K562 (cell line): ENCODE data around the gene VDAC1. TPM values are rescaled to one million over a fixed set of nuclear protein-coding genes. Genes with fewer than 3 reads are reported as not detected.

Experiments
- ATAC-seq: fragments of 200-7000 bp; cut with Tn5 transposase; 3 replicates; pipeline ENCODE4 v1.9.1; 2020; ENCODE audit warnings: moderate library complexity
- BruUV-seq: library from RNA; stranded (reverse); fragments of 400-500 nt; replicated peaks from 2 replicates; lab custom pipeline; 2021; lab: Mats Ljungman, UMichigan
- CTCF ChIA-PET: fragments of 300-600 bp; formaldehyde crosslinking; extraction: SDS; loops from one replicate; lab custom pipeline; 2021; ENCODE audit warnings: low intra/inter-chr PET ratio; lab: Yijun Ruan, JAX
- POLR2A ChIA-PET: fragments of 300-600, 350-650 bp; sonication (Branson Sonifier 250); formaldehyde crosslinking; extraction: SDS; loops from one replicate; lab custom pipeline; 2021; ENCODE audit warnings: antibody characterized with exemption, inconsistent platforms; lab: Yijun Ruan, JAX
- DNase-seq, 4 experiments: peaks; one replicate each; pipeline versions ENCODE4 v3.0.0 to v3.0.0-alpha.2; 2011 to 2018; ENCODE audit warnings: low spot score in 3 of 4, mixed read lengths in 3 of 4; ENCODE audit errors: extremely low read depth in 1 of 4
- FAIRE-seq: peaks from 2 replicates; lab custom pipeline; 2011; peaks lifted over from hg19 to GRCh38; lab: Jason Lieb, UNC
- H2AFZ ChIP-seq: 2 replicates; pipeline ENCODE4 v1.6.0; 2011; ENCODE audit warnings: low read depth, low read length, control low read depth, inconsistent platforms
- H3K27ac ChIP-seq: fragments of 200-600 bp; 3 replicates; pipeline ENCODE4 v1.8.0; 2011; ENCODE audit warnings: low read depth, mild to moderate bottlenecking, control low read depth, inconsistent platforms, low read length, moderate library complexity, mixed read lengths; ENCODE audit errors: extremely low read depth
- H3K27me3 ChIP-seq, 2 experiments: fragments of 300-600 bp in 1 of 2; 2 replicates in 1 of 2; 3 replicates in 1 of 2; pipeline versions ENCODE4 v1.6.0 to v1.8.0; 2011; ENCODE audit warnings: inconsistent platforms in 2 of 2, low read length in 2 of 2, mild to moderate bottlenecking in 1 of 2, mixed read lengths in 1 of 2, moderate library complexity in 1 of 2; ENCODE audit not compliant: control insufficient read depth in 2 of 2, insufficient read depth in 2 of 2
- H3K36me3 ChIP-seq: fragments of 300-600 bp; 3 replicates; pipeline ENCODE4 v1.8.0; 2011; ENCODE audit warnings: mild to moderate bottlenecking, low read length, inconsistent platforms; ENCODE audit not compliant: control insufficient read depth, insufficient read depth
- H3K4me1 ChIP-seq, 2 experiments: fragments of 200-600 bp in 1 of 2; replicated peaks in 1 of 2; 2 replicates in 1 of 2; 3 replicates in 1 of 2; pipeline versions ENCODE4 v1.5.1 to v1.8.0; 2011; ENCODE audit warnings: inconsistent platforms in 2 of 2, low read length in 2 of 2, mild to moderate bottlenecking in 1 of 2, mixed read lengths in 1 of 2, moderate library complexity in 1 of 2; ENCODE audit not compliant: control insufficient read depth in 2 of 2, insufficient read depth in 2 of 2
- H3K4me2 ChIP-seq: 2 replicates; pipeline ENCODE4 v1.6.1; 2011; ENCODE audit warnings: low read length, control low read depth, inconsistent platforms, mixed read lengths; ENCODE audit not compliant: insufficient read depth
- H3K4me3 ChIP-seq: fragments of 200-600 bp; sonication (generic), shearing (Covaris generic); 2 replicates; pipeline ENCODE4 v1.5.1; 2016; ENCODE audit warnings: control low read depth, inconsistent platforms
- H3K79me2 ChIP-seq: fragments of 200-600 bp; 3 replicates; pipeline ENCODE4 v1.8.0; 2011; ENCODE audit warnings: low read length, inconsistent platforms; ENCODE audit not compliant: control insufficient read depth, insufficient read depth
- H3K9ac ChIP-seq, 2 experiments: 2 replicates each; pipeline versions ENCODE4 v1.6.0 to v1.6.1; 2011; ENCODE audit warnings: low read depth in 2 of 2, low read length in 2 of 2, control low read depth in 1 of 2, inconsistent platforms in 1 of 2, mild to moderate bottlenecking in 1 of 2, mixed read lengths in 1 of 2; ENCODE audit not compliant: insufficient read depth in 1 of 2
- H3K9me1 ChIP-seq: one replicate; pipeline ENCODE4 v1.6.0; 2011; ENCODE audit warnings: inconsistent platforms, mild to moderate bottlenecking, low read length, moderate library complexity; ENCODE audit not compliant: control insufficient read depth, insufficient read depth
- H3K9me3 ChIP-seq: replicated peaks from 2 replicates; pipeline ENCODE4 v1.5.1; 2011; ENCODE audit warnings: low read depth, low read length, inconsistent platforms; ENCODE audit not compliant: control insufficient read depth, insufficient read depth
- H4K20me1 ChIP-seq: replicated peaks from 2 replicates; pipeline ENCODE4 v1.6.1; 2011; ENCODE audit warnings: low read length, inconsistent platforms, mixed read lengths; ENCODE audit not compliant: control insufficient read depth, insufficient read depth
- ZBED1 ChIP-seq: IDR thresholded peaks from 2 replicates; pipeline ENCODE4 v1.6.1; 2014
- ZNF311 ChIP-seq: fragments of 250-450 bp; sonication (Bioruptor Pico); IDR thresholded peaks from 2 replicates; pipeline ENCODE4 v1.4.0; 2020; ENCODE audit warnings: mild to moderate bottlenecking, moderate library complexity
- ZNF354B ChIP-seq: fragments of 250-450 bp; sonication (Bioruptor Pico); IDR thresholded peaks from 2 replicates; pipeline ENCODE4 v1.4.0; 2020
- WGBS: fragments of 100-300 bp; shearing (Covaris generic); methylation state at CpG from one replicate; pipeline ENCODE4 v1.1.6; 2016; ENCODE audit warnings: low coverage, mixed read lengths; ENCODE audit not compliant: insufficient coverage; ENCODE audit errors: missing lambda C conversion rate; 5-methylcytosine and 5-hydroxymethylcytosine counted together
- in situ Hi-C: fragments of 300-500 bp; cut with MboI; formaldehyde crosslinking; loops from 4 replicates; pipeline ENCODE4 v1.15.0; 2018; ENCODE audit warnings: inconsistent platforms, mixed read lengths
- intact Hi-C: fragments of 100-400 bp; cut with micrococcal nuclease; formaldehyde crosslinking; loops from 2 replicates; pipeline ENCODE4 v1.14.2; 2022
- polyA plus RNA-seq, 8 experiments: library from polyadenylated mRNA; depleted of rRNA in 4 of 8; stranded (reverse) in 5 of 8; unstranded in 3 of 8; fragments of >200 nt; fragmentation: Nextera tagmentation in 2 of 8; fragmentation: Illumina TruSeq in 1 of 8; extraction: Ambion mirVana in 2 of 8; extraction: Trizol in 1 of 8; gene quantifications; 2 replicates each; pipeline versions ENCODE4 v1.2.1 to v1.2.3, GENCODE V29; 2011 to 2014; ENCODE audit warnings: inconsistent platforms in 1 of 8, missing spikeins in 1 of 8
- total RNA-seq, 7 experiments: library from RNA; depleted of rRNA in 6 of 7; stranded (reverse); fragments of >200 nt in 6 of 7; fragmentation: Illumina TruSeq in 2 of 7; extraction: Trizol in 2 of 7; gene quantifications; 2 replicates each; pipeline versions ENCODE4 v1.2.1 to v1.2.3, GENCODE V29; 2011 to 2021; ENCODE audit warnings: low replicate concordance in 1 of 7
- TF ChIP-seq, protein P1 (sequence below): fragments of 250-450 bp; sonication (Bioruptor Pico); IDR thresholded peaks from 2 replicates; pipeline ENCODE4 v1.4.0; 2020; ENCODE audit warnings: mild to moderate bottlenecking, moderate library complexity, borderline replicate concordance

VDAC1 gene
- total and polyA plus RNA-seq, 9 of the 15 experiments (the other 6 are each of a cell fraction or from before 2014, with no cell fraction given) = 168 to 366 (median 293) TPM

DNA sequence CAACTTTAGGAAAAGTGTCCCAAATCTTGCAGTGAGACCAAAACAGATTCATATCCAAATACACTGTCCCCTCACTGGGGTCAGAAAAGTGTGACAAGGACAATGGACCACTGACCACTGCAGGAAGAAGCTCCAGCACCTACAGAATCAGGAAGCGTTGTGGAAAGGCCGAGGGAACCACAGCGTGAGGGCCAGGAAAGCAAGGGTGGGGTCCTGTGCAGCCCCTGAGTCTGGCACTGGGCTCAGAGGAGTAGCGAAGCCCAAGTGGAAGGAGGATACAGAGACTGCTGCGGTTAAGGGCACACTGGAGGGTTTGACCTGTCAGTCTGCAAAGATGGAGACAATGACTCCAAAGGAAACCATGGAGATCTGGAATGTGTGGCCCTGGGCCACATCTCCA, 73.2 kb downstream of the VDAC1 start:
- H3K4me3 ChIP-seq = no peak overlapping the region
- no TSS peak for BruUV-seq
- H3K9ac ChIP-seq = no peak overlapping the region
- no peak overlapping the region; the same call in 1 of the 3 replicates for H3K27ac ChIP-seq
- in situ Hi-C loops (no loop called here), intact Hi-C loops (no loop called here)
- H3K9me1 ChIP-seq = peaks cover 6% of the 10 kb centered on the region
- POLR2A ChIA-PET = no interaction called here
- CTCF ChIA-PET = interaction anchor here (0.7 kb wide), 1 partner anchor 108 kb away, joined by 3 read pairs; no protein-coding TSS in a partner anchor
- H3K79me2 ChIP-seq = no peaks in the 10 kb centered on the region
- TF ChIP-seq ZNF311 (CRISPR knock-in tag) (no peak), ZBED1 (no peak), ZNF354B (CRISPR knock-in tag) (no peak)
- TF ChIP-seq, protein P1, sequence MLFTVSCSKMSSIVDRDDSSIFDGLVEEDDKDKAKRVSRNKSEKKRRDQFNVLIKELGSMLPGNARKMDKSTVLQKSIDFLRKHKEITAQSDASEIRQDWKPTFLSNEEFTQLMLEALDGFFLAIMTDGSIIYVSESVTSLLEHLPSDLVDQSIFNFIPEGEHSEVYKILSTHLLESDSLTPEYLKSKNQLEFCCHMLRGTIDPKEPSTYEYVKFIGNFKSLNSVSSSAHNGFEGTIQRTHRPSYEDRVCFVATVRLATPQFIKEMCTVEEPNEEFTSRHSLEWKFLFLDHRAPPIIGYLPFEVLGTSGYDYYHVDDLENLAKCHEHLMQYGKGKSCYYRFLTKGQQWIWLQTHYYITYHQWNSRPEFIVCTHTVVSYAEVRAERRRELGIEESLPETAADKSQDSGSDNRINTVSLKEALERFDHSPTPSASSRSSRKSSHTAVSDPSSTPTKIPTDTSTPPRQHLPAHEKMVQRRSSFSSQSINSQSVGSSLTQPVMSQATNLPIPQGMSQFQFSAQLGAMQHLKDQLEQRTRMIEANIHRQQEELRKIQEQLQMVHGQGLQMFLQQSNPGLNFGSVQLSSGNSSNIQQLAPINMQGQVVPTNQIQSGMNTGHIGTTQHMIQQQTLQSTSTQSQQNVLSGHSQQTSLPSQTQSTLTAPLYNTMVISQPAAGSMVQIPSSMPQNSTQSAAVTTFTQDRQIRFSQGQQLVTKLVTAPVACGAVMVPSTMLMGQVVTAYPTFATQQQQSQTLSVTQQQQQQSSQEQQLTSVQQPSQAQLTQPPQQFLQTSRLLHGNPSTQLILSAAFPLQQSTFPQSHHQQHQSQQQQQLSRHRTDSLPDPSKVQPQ (CRISPR knock-in tag) = no peak
- FAIRE-seq = no peak
- ATAC-seq = no peak
- H3K36me3 ChIP-seq = no peaks in the 10 kb centered on the region
- WGBS = 97% methylated on average over 5 of the region's 5 CpGs
- no peaks in the 10 kb centered on the region; the same call in 1 of the 2 replicates for H3K9me3 ChIP-seq
- no peaks in the 10 kb centered on the region for H4K20me1 ChIP-seq
- H3K4me1 ChIP-seq = peaks cover 53 to 58% of the 10 kb centered on the region in 2 experiments
- H2AFZ ChIP-seq = peak overlapping the region; percentile 46
- H3K27me3 ChIP-seq = no peaks in the 10 kb centered on the region
- no peak for DNase-seq
- H3K4me2 ChIP-seq = no peak overlapping the region
